H1 (cell line): ENCODE results near the gene ADGRL2. TPM values are rescaled to one million over a fixed set of nuclear protein-coding genes. Genes with fewer than 3 reads are reported as not detected.

Experiments
- ASH2L ChIP-seq: fragments of 200-600, 300-600 bp; sonication (generic); IDR thresholded peaks from one replicate; pipeline ENCODE4 v1.7.1; 2017; ENCODE audit warnings: low read length
- BCL11A ChIP-seq, 2 experiments: IDR thresholded peaks; one replicate each; pipeline ENCODE4 v1.6.1; 2011; ENCODE audit warnings: low read depth in 2 of 2, low read length in 2 of 2, mild to moderate bottlenecking in 2 of 2
- EGR1 ChIP-seq: IDR thresholded peaks from 2 replicates; pipeline ENCODE4 v1.6.1; 2011; ENCODE audit warnings: low read depth, low read length, borderline replicate concordance
- EP300 ChIP-seq, 2 experiments: IDR thresholded peaks; 1 replicate in 1 of 2; 2 replicates in 1 of 2; pipeline ENCODE4 v1.6.1; 2011 to 2012; ENCODE audit warnings: low read depth in 2 of 2, low read length in 2 of 2, mild to moderate bottlenecking in 2 of 2, borderline replicate concordance in 1 of 2, inconsistent platforms in 1 of 2, moderate library complexity in 1 of 2
- POLR2A ChIP-seq, 2 experiments: IDR thresholded peaks; 1 replicate in 1 of 2; 2 replicates in 1 of 2; pipeline ENCODE4 v1.6.1; 2011; ENCODE audit warnings: low read depth in 2 of 2, low read length in 2 of 2, mild to moderate bottlenecking in 2 of 2; ENCODE audit errors: control extremely low read depth in 1 of 2
- POLR2AphosphoS5 ChIP-seq: IDR thresholded peaks from 2 replicates; pipeline ENCODE4 v1.6.1; 2011; ENCODE audit warnings: low read depth, low read length
- RAD21 ChIP-seq, 2 experiments: IDR thresholded peaks in 1 of 2; conservative IDR thresholded peaks in 1 of 2; 2 replicates each; pipeline ENCODE4 v1.6.1; 2011; ENCODE audit warnings: low read depth in 2 of 2, low read length in 2 of 2, improper control_type of control experiment in 1 of 2, inconsistent platforms in 1 of 2, mild to moderate bottlenecking in 1 of 2, moderate library complexity in 1 of 2
- SAP30 ChIP-seq: fragments of 300-600 bp; sonication (generic); IDR thresholded peaks from 2 replicates; pipeline ENCODE4 v1.7.1; 2012; ENCODE audit warnings: low read length, moderate library complexity, mild to moderate bottlenecking, inconsistent platforms; ENCODE audit not compliant: insufficient read depth, insufficient replicate concordance
- SIN3A ChIP-seq, 2 experiments: IDR thresholded peaks in 1 of 2; conservative IDR thresholded peaks in 1 of 2; 2 replicates each; pipeline ENCODE4 v1.6.1; 2011 to 2012; ENCODE audit warnings: low read length in 2 of 2, improper control_type of control experiment in 1 of 2, low read depth in 1 of 2, mild to moderate bottlenecking in 1 of 2
- SP1 ChIP-seq: IDR thresholded peaks from 2 replicates; pipeline ENCODE4 v1.6.1; 2011; ENCODE audit warnings: low read depth, low read length
- TAF7 ChIP-seq: optimal IDR thresholded peaks from 2 replicates; pipeline ENCODE3; 2011; ENCODE audit warnings: low read depth, mild to moderate bottlenecking, inconsistent platforms, low read length, moderate library complexity, borderline replicate concordance
- TBP ChIP-seq: IDR thresholded peaks from 2 replicates; pipeline ENCODE4 v1.6.1; 2011; ENCODE audit warnings: low read depth, low read length, improper control_type of control experiment
- polyA plus RNA-seq, 7 experiments: library from polyadenylated mRNA; depleted of rRNA in 3 of 7; stranded (reverse) in 5 of 7; unstranded in 2 of 7; fragments of >200 nt in 5 of 7; fragments of 200-250 nt in 2 of 7; gene quantifications; 1 replicate in 5 of 7; 2 replicates in 1 of 7; 4 replicates in 1 of 7; pipeline versions ENCODE4 v1.2.1 to v1.2.3, GENCODE V29; 2011 to 2013; ENCODE audit warnings: missing spikeins in 2 of 7, mixed read lengths in 2 of 7
- total RNA-seq: library from RNA; stranded (reverse); fragmentation: NEBNext Ultra II Directional; extraction: Animal tissue kit (Norgen Biotek cat#: 25700); gene quantifications from 2 replicates; pipeline ENCODE4 v1.2.1, GENCODE V29; 2021
- TF ChIP-seq, protein P1 (sequence below): IDR thresholded peaks from 2 replicates; pipeline ENCODE4 v1.6.1; 2011; ENCODE audit warnings: low read depth, mild to moderate bottlenecking, low read length; ENCODE audit not compliant: insufficient read depth

ADGRL2 gene
- total and polyA plus RNA-seq, 2 of the 8 experiments (the other 6 are each of a cell fraction or from before 2014, with no cell fraction given): 113 to 124 TPM

DNA sequence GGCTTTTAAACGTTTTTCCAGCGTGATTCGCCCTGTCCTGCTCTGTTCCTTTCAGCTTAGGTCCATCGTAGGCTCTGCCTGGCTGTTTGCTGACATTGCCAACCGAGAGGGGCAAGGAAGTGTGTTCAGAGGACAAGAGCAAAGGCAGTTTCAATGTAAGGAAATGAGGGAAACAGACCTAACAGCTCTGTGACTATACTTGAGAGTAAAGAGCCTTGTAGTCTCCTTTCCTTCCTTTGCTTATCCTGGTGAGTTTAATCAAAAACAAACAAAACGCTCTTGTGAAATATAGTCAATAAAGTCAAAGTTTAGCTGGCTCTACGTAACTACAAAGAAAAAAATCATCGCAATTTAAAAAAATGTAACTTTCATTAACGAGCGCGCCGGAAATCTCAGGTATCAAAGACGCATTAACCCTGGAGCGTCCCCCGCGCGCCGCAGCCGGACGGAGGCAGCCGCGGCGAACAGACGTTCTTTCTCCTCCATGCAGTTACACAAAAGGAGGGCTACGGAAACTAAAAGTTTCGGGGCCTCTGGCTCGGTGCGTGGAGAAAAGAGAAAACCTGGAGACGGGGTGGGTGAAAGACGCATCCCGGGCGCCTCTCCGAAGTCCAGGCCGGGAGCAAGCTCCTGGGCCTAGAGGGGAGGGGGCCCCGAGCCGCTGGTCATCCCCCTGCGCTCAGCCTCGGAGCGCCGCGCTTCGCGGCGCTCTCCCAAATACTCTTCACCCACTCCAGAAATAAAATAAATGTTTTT is 617 bp upstream of the ADGRL2 start (continued):
- TF ChIP-seq SP1: peak; percentile 96
- TF ChIP-seq SAP30: no peak
- TF ChIP-seq TBP: peak; percentile 74; the same call in 1 of the 2 replicates
- peak; percentile 64 for TF ChIP-seq ASH2L
- peak; percentile 59 to 79 for TF ChIP-seq POLR2A (IDR thresholded peaks at IDR 0.05; ENCODE audit: control extremely low read depth in 1 of 2, low read depth in 2 of 2, low read length in 2 of 2)
- peak; percentile 72 for TF ChIP-seq EGR1
- peak; percentile 93 for TF ChIP-seq TAF7
- peak; percentile 66 for TF ChIP-seq POLR2AphosphoS5
- TF ChIP-seq SIN3A (conservative IDR thresholded peaks at IDR 0.05 in 1 of 2, IDR thresholded peaks at IDR 0.05 in 1 of 2; ENCODE audit: low read depth in 1 of 2, low read length in 2 of 2): peak in 1 of 2 experiments; percentile 80; a peak in 2 of 4 replicates
- peak; percentile 12 to 33; a peak in 2 of 4 replicates for TF ChIP-seq RAD21 (IDR thresholded peaks at IDR 0.05 in 1 of 2, conservative IDR thresholded peaks at IDR 0.05 in 1 of 2; ENCODE audit: low read depth in 2 of 2, low read length in 2 of 2)
- TF ChIP-seq EP300 (IDR thresholded peaks at IDR 0.05; ENCODE audit: borderline replicate concordance in 1 of 2, low read depth in 2 of 2, low read length in 2 of 2): peak in 1 of 2 experiments; percentile 60; a peak in 1 of 3 replicates
- TF ChIP-seq, protein P1, sequence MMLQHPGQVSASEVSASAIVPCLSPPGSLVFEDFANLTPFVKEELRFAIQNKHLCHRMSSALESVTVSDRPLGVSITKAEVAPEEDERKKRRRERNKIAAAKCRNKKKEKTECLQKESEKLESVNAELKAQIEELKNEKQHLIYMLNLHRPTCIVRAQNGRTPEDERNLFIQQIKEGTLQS: no peak
- no peak for TF ChIP-seq BCL11A (IDR thresholded peaks at IDR 0.05; ENCODE audit: low read depth in 2 of 2, low read length in 2 of 2)
